GM19467 (cell line): ENCODE results near the gene VARS1.

Experiments
- ATAC-seq: cut with Tn5 transposase; IDR thresholded peaks from one replicate; pipeline ENCODE4 v1.9.1; 2021; ENCODE audit warnings: mild to moderate bottlenecking, moderate library complexity; ENCODE audit not compliant: unreplicated experiment

The VARS1 gene

DNA sequence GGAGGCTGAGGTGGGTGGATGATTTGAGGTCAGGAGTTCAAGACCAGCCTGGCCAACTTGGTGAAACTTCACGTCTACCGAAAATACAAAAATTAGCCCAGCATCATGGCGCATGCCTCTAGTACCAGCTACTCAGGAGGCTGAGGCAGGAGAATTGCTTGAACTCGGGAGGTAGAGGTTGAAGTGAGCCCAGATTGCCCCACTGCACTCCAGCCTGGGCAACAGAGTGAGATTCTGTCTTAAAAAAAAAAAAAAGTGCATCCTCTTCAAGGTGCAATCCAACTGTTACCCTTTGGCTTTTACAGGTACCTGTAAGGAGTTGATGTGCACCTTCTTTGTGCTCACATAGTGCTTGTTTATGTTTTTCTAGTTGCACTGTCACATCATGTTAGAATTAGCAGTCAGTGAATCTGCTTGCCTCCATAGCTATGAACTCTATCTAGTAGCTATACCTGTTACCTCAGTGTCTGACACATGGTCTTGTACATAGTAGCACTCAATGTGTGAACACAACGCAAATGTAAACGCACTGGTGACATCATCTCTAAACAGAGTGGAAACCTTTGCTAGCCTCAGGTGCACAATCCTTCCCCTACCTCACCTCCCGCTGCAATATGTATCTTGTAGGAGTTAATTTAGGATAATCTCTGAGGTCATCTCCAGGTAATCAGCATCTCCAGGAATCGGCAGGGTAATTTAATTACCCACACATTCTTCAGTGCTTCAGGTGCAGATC is 46.1 kb downstream of the VARS1 start:
- ATAC-seq: no peak
